Natural killer cell (primary cell): ENCODE data around the gene CLNK. TPM values are rescaled to one million over a fixed set of nuclear protein-coding genes. Genes with fewer than 3 reads are reported as not detected.

ENCODE experiments used
- ATAC-seq, 3 donors: fragments of 150-1000 bp in 2 of 3; fragments of 200-7000 bp in 1 of 3; cut with Tn5 transposase; 1 replicate in 1 of 3; 2 replicates in 2 of 3; pipeline ENCODE4 v1.10.0; 2021; ENCODE audit warnings: mild to moderate bottlenecking in 2 of 3, moderate library complexity in 2 of 3
- DNase-seq, 2 donors: peaks; one replicate each; pipeline versions ENCODE4 v3.0.0 to v3.0.0-alpha.2; 2013 to 2021; ENCODE audit warnings: mixed read lengths in 1 of 2
- H3K27ac ChIP-seq: one replicate; pipeline ENCODE4 v1.5.1; 2013; ENCODE audit warnings: mild to moderate bottlenecking, low read length
- H3K27me3 ChIP-seq: one replicate; pipeline ENCODE4 v1.6.1; 2013; ENCODE audit warnings: low read length; ENCODE audit not compliant: control insufficient read depth, insufficient read depth
- H3K36me3 ChIP-seq: one replicate; pipeline ENCODE4 v1.6.1; 2013; ENCODE audit warnings: low read length; ENCODE audit not compliant: control insufficient read depth, insufficient read depth
- H3K4me1 ChIP-seq: one replicate; pipeline ENCODE4 v1.6.1; 2013; ENCODE audit warnings: low read length; ENCODE audit not compliant: control insufficient read depth, insufficient read depth
- H3K4me3 ChIP-seq: one replicate; pipeline ENCODE4 v1.5.1; 2013; ENCODE audit warnings: low read length
- H3K9me3 ChIP-seq: one replicate; pipeline ENCODE4 v1.6.1; 2013; ENCODE audit warnings: low read length; ENCODE audit not compliant: control insufficient read depth, insufficient read depth
- H3K27ac Mint-ChIP-seq, 2 donors: one replicate each; pipeline ENCODE4 v1.8.0; 2022; ENCODE audit warnings: mild to moderate bottlenecking in 2 of 2, mixed read lengths in 2 of 2, moderate library complexity in 1 of 2
- H3K27me3 Mint-ChIP-seq, 2 donors: one replicate each; pipeline ENCODE4 v1.8.0; 2022; ENCODE audit warnings: low read depth in 2 of 2, mixed read lengths in 2 of 2
- H3K36me3 Mint-ChIP-seq: one replicate; pipeline ENCODE4 v1.8.0; 2022; ENCODE audit warnings: mixed read lengths
- H3K4me1 Mint-ChIP-seq, 2 donors: one replicate each; pipeline ENCODE4 v1.8.0; 2022; ENCODE audit warnings: mixed read lengths in 2 of 2
- H3K4me3 Mint-ChIP-seq: one replicate; pipeline ENCODE4 v1.8.0; 2022; ENCODE audit warnings: mild to moderate bottlenecking, moderate library complexity, mixed read lengths
- H3K9me3 Mint-ChIP-seq, 2 donors: one replicate each; pipeline ENCODE4 v1.8.0; 2022; ENCODE audit warnings: mixed read lengths in 2 of 2
- CTCF ChIP-seq: fragments of 200-600 bp; IDR thresholded peaks from one replicate; pipeline ENCODE4 v1.8.0; 2022; ENCODE audit warnings: antibody characterized with exemption
- WGBS: methylation state at CpG from one replicate; pipeline ENCODE4 v1.1.7; 2013; ENCODE audit warnings: missing lambda C conversion rate; ENCODE audit not compliant: insufficient coverage; 5-methylcytosine and 5-hydroxymethylcytosine counted together
- intact Hi-C: fragments of 100-400 bp; cut with micrococcal nuclease; formaldehyde crosslinking; loops from one replicate; pipeline ENCODE4 v1.14.2; 2022
- total RNA-seq, 4 donors: library from RNA; stranded (reverse); fragments of 120-200 nt in 1 of 4; gene quantifications; one replicate each; pipeline versions ENCODE4 v1.2.3 to v1.2.4, GENCODE V29; 2013 to 2022

Gene CLNK
- total RNA-seq, 3 donors from 2014 or later (not counting 1 experiment from before 2014, with no cell fraction given): 1.00 to 1.1 (median 1.0) TPM

- no peaks in the 10 kb centered on the region for H3K4me1 ChIP-seq
- Mint-ChIP-seq H3K4me3 (no peak overlapping the region), H3K27ac (no peak overlapping the region), H3K4me1 (peaks cover 0 to 6% of the 10 kb centered on the region in 2 donors), H3K9me3 (no peaks in the 10 kb centered on the region), H3K36me3 (no peaks in the 10 kb centered on the region), H3K27me3 (peaks cover 13 to 15% of the 10 kb centered on the region in 2 donors)
- H3K4me3 ChIP-seq: no peak overlapping the region
- TF ChIP-seq CTCF: no peak
- no peaks in the 10 kb centered on the region for H3K9me3 ChIP-seq
- WGBS: 70% methylated on average over 3 of the region's 3 CpGs
- no peaks in the 10 kb centered on the region for H3K27me3 ChIP-seq
- ATAC-seq (no peak), DNase-seq (no peak)
- intact Hi-C loops: no loop called here
- H3K27ac ChIP-seq: no peak overlapping the region
- no peaks in the 10 kb centered on the region for H3K36me3 ChIP-seq
These were observed 193.2 kb downstream of the CLNK start for GRCh38 chr4:10491401-10491800.

- H3K4me3 Mint-ChIP-seq: no peak overlapping the region
- H3K36me3 ChIP-seq: no peaks in the 10 kb centered on the region
- no peaks in the 10 kb centered on the region for H3K4me1 ChIP-seq
- no peak for TF ChIP-seq CTCF
- H3K9me3 ChIP-seq: no peaks in the 10 kb centered on the region
- H3K27me3 Mint-ChIP-seq: peaks cover 13 to 15% of the 10 kb centered on the region in 2 donors
- ATAC-seq (no peak), DNase-seq (no peak)
- intact Hi-C loops: no loop called here
- H3K27me3 ChIP-seq: no peaks in the 10 kb centered on the region
- WGBS: 94% methylated on average over 5 of the region's 5 CpGs
- no peak overlapping the region for H3K4me3 ChIP-seq
- H3K27ac ChIP-seq: no peak overlapping the region
- H3K9me3 Mint-ChIP-seq: no peaks in the 10 kb centered on the region
- peaks cover 0 to 6% of the 10 kb centered on the region in 2 donors for H3K4me1 Mint-ChIP-seq
- H3K36me3 Mint-ChIP-seq: no peaks in the 10 kb centered on the region
- no peak overlapping the region for H3K27ac Mint-ChIP-seq
These were observed 193.6 kb downstream of the CLNK start for GRCh38 chr4:10490996-10491395.

- ATAC-seq: no peak
- no peaks in the 10 kb centered on the region for H3K36me3 ChIP-seq
- H3K36me3 Mint-ChIP-seq: no peaks in the 10 kb centered on the region
- no peak overlapping the region for H3K27ac ChIP-seq
- TF ChIP-seq CTCF: no peak
- 72% methylated on average over 5 of the region's 5 CpGs for WGBS
- intact Hi-C loops: no loop called here
- H3K27ac Mint-ChIP-seq: no peak overlapping the region
- no peaks in the 10 kb centered on the region for H3K4me1 ChIP-seq
- no peak overlapping the region for H3K4me3 ChIP-seq
- no peak for DNase-seq
- no peaks in the 10 kb centered on the region for H3K9me3 ChIP-seq
- H3K4me1 Mint-ChIP-seq: no peaks in the 10 kb centered on the region
- H3K9me3 Mint-ChIP-seq: no peaks in the 10 kb centered on the region
- H3K27me3 Mint-ChIP-seq: peaks cover 5 to 30% of the 10 kb centered on the region in 2 donors
- H3K4me3 Mint-ChIP-seq: no peak overlapping the region
- H3K27me3 ChIP-seq: peaks cover 2% of the 10 kb centered on the region
These were observed 201.7 kb downstream of the CLNK start for GRCh38 chr4:10482913-10483312.

- no peaks in the 10 kb centered on the region for H3K36me3 ChIP-seq
- Mint-ChIP-seq H3K27me3 (peaks cover 2 to 27% of the 10 kb centered on the region in 2 donors), H3K9me3 (no peaks in the 10 kb centered on the region), H3K36me3 (no peaks in the 10 kb centered on the region), H3K4me1 (no peaks in the 10 kb centered on the region), H3K4me3 (no peak overlapping the region), H3K27ac (no peak overlapping the region)
- no peak for TF ChIP-seq CTCF
- intact Hi-C loops: no loop called here
- H3K27ac ChIP-seq: no peak overlapping the region
- ATAC-seq: no peak
- peaks cover 2% of the 10 kb centered on the region for H3K27me3 ChIP-seq
- no peak overlapping the region for H3K4me3 ChIP-seq
- no peak for DNase-seq
- no peaks in the 10 kb centered on the region for H3K9me3 ChIP-seq
- H3K4me1 ChIP-seq: no peaks in the 10 kb centered on the region
- WGBS: 90% methylated on average over 4 of the region's 5 CpGs
These were observed 204.0 kb downstream of the CLNK start for GRCh38 chr4:10480616-10481015.
